Measurements from ENCODE around the gene CCDC181.
A peak's percentile ranks its signal among the peaks of the same experiment; 100 is the strongest.

The CCDC181 gene

GRCh38 chr1:169395955-169396354 lies 31.3 kb downstream of the CCDC181 start:
- DNase-seq (ENCODE audit: low read depth): no peak

- DNase-seq (ENCODE audit: low read depth): no peak
These were observed 34.9 kb downstream of the CCDC181 start for GRCh38 chr1:169392406-169392805.

- DNase-seq (ENCODE audit: low read depth): no peak
These were observed 37.0 kb downstream of the CCDC181 start for GRCh38 chr1:169390303-169390702.

GRCh38 chr1:169387399-169387798 lies 39.9 kb downstream of the CCDC181 start:
- DNase-seq (ENCODE audit: low read depth): no peak

GRCh38 chr1:169383449-169383848 lies 43.8 kb downstream of the CCDC181 start:
- DNase-seq (ENCODE audit: low read depth): no peak

- no peak for DNase-seq (ENCODE audit: low read depth)
These were observed 46.1 kb downstream of the CCDC181 start for GRCh38 chr1:169381162-169381561.

GRCh38 chr1:169371404-169371803 lies 55.9 kb downstream of the CCDC181 start:
- DNase-seq (ENCODE audit: low read depth): no peak

GRCh38 chr1:169368406-169368769 lies 58.9 kb downstream of the CCDC181 start:
- DNase-seq (ENCODE audit: low read depth): no peak

- peak; percentile 98 for DNase-seq (ENCODE audit: low read depth)
These were observed 59.4 kb downstream of the CCDC181 start, which contains the start of the genes BLZF1 and NME7 for GRCh38 chr1:169367686-169368405. BLZF1 (plus strand) TSS chr1:169368195; CDS start chr1:169369523, 1,328 bp downstream. NME7 (minus strand) TSS chr1:169367797; CDS start chr1:169367710, 87 bp downstream.

GRCh38 chr1:169367096-169367685 lies 60.1 kb downstream of the CCDC181 start:
- DNase-seq (ENCODE audit: low read depth): no peak

GRCh38 chr1:169364948-169365347 lies 62.3 kb downstream of the CCDC181 start:
- no peak for DNase-seq (ENCODE audit: low read depth)

GRCh38 chr1:169363046-169363730 lies 64.1 kb downstream of the CCDC181 start:
- DNase-seq (ENCODE audit: low read depth): peak; percentile 6

GRCh38 chr1:169361281-169361680 lies 66.0 kb downstream of the CCDC181 start:
- no peak for DNase-seq (ENCODE audit: low read depth)

GRCh38 chr1:169360415-169360814 lies 66.9 kb downstream of the CCDC181 start:
- no peak for DNase-seq (ENCODE audit: low read depth)

- DNase-seq (ENCODE audit: low read depth): no peak
These were observed 78.8 kb downstream of the CCDC181 start for GRCh38 chr1:169348383-169349036.

GRCh38 chr1:169347688-169348382 lies 79.4 kb downstream of the CCDC181 start:
- DNase-seq (ENCODE audit: low read depth): no peak

- DNase-seq (ENCODE audit: low read depth): no peak
These were observed 81.2 kb downstream of the CCDC181 start for GRCh38 chr1:169346036-169346589.

GRCh38 chr1:169345511-169345910 lies 81.8 kb downstream of the CCDC181 start:
- DNase-seq (ENCODE audit: low read depth): no peak

All from stimulated activated CD8-positive, alpha-beta memory T cell treated with anti-CD3 and anti-CD28 coated beads, Interleukin-4, amount 100 ng/mL, for 24 hours (primary cell).